Measurements from ENCODE around the gene RAB35.

Gene RAB35

DNA sequence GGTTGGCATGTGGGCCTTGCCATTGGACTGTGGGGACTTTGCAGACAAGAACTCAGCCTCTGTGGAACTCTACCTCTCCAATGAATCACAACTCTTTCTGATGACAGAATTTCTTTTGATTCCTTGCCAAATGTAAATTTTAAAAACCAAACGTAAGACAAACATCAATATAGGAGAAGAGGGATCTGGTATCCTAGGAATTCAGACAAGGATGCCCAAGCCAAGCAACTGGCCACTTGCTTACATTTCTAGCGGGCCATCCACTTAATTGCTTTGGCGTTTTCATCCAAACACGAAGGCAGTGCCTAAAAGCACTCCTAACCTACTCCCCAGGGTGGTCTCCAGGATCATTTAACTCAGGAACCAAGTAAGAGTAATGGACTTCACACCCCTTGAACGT, 23.4 kb upstream of the RAB35 start:
- Histone ChIP-seq H3K9me3 (no peaks in the 10 kb centered on the region), H3K4me3 (no peak overlapping the region), H3K36me3 (peaks cover 96 to 100% (median 100%) of the 10 kb centered on the region in 3 donors), H3K4me1 (no peaks in the 10 kb centered on the region), H3K27me3 (no peaks in the 10 kb centered on the region), H3K27ac (no peak overlapping the region)
- intact Hi-C loops (cut with DNase I; ENCODE audit: low total_unique reads), result no loop called here
- no peak for DNase-seq
- TF ChIP-seq, protein P1, sequence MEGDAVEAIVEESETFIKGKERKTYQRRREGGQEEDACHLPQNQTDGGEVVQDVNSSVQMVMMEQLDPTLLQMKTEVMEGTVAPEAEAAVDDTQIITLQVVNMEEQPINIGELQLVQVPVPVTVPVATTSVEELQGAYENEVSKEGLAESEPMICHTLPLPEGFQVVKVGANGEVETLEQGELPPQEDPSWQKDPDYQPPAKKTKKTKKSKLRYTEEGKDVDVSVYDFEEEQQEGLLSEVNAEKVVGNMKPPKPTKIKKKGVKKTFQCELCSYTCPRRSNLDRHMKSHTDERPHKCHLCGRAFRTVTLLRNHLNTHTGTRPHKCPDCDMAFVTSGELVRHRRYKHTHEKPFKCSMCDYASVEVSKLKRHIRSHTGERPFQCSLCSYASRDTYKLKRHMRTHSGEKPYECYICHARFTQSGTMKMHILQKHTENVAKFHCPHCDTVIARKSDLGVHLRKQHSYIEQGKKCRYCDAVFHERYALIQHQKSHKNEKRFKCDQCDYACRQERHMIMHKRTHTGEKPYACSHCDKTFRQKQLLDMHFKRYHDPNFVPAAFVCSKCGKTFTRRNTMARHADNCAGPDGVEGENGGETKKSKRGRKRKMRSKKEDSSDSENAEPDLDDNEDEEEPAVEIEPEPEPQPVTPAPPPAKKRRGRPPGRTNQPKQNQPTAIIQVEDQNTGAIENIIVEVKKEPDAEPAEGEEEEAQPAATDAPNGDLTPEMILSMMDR (IDR thresholded peaks at IDR 0.05), result no peak

DNA sequence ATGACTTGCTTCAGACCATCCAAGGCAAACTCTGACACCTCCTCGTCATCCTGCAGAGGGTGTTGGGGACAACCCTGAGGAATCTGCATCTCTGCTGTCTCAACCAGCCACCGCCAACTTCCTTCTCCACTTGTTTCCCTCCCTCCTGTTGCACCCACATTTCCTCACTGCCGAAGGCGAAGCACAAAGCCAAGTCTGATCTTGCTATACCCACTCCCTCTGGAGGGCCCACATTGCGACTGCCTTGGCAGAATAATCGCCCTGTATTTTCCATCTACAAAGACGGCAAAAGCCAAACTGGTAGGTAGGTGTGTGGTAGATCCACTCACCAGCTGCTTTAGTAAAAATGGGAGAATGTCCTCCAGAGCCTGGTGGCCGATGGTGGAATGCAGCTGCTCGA, 21.8 kb upstream of the RAB35 start:
- no peaks in the 10 kb centered on the region for H3K27me3 ChIP-seq
- TF ChIP-seq, protein P1 (IDR thresholded peaks at IDR 0.05), result no peak
- H3K4me1 ChIP-seq, result no peaks in the 10 kb centered on the region

DNA sequence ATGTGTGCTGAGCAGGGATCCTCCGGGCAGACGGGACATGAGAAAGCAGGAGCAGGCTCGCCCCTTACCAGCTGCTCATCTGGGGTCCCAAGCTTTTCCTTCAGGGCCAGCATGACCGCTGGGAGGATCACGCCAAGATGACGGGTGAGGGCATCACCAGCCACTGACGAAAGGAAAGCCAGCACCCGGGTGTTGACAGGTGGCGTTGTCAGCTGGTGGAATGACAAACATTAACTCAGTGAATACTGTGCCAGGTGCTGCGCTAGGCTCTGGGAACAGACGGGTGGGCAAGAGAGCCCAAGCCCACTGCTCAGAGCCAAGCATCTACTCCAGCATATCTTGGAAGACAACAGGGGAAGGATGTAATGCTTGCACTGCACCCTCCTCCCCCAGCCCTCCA, 21.3 kb upstream of the RAB35 start:
- Histone ChIP-seq H3K27me3 (no peaks in the 10 kb centered on the region), H3K9me3 (no peaks in the 10 kb centered on the region), H3K36me3 (peaks cover 94 to 100% (median 100%) of the 10 kb centered on the region in 3 donors), H3K4me1 (no peaks in the 10 kb centered on the region), H3K27ac (no peak overlapping the region), H3K4me3 (no peak overlapping the region)
- intact Hi-C loops (cut with DNase I; ENCODE audit: low total_unique reads), result no loop called here
- DNase-seq, result no peak
- TF ChIP-seq, protein P1 (IDR thresholded peaks at IDR 0.05), result no peak

More for the DNA sequence above, 21.8 kb upstream of the RAB35 start:
- Histone ChIP-seq H3K9me3 (no peaks in the 10 kb centered on the region), H3K4me3 (no peak overlapping the region), H3K27ac (no peak overlapping the region), H3K36me3 (peaks cover 94 to 100% (median 100%) of the 10 kb centered on the region in 3 donors)
- intact Hi-C loops (cut with DNase I; ENCODE audit: low total_unique reads), result no loop called here
- DNase-seq, result no peak

DNA sequence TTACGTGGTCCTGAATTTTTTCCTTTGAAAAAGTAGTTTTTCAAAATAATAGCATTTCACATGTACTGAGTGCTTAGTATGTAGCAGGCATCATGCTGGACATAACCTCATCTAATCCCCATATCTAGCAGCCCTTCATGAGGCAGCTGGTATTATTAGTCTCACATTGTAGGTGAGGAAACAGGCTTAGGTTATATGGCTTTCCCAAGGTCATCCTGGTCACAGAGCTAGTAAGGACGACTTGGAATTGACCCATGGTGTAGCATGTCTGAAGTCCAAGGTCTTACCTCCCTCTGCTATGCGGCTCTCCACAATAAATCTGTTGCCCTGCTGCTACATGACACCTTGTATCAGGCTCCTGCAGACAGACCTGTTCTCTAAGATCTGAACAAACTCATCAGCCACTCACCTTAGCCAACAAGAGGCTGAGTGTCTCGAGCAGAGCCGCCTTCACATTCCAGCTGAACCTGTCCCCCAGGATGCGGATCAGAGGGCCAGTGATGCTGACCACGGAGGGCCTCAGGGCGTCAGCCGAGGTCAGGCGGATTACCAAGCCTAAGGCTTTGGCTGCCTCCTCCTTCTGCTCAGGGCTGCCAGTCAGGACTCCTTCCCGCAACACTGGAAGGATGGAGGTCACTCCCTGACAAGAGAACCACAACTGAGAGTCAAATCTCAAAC, 19.7 kb upstream of the RAB35 start:
- no peak for DNase-seq
- intact Hi-C loops (cut with DNase I; ENCODE audit: low total_unique reads), result no loop called here
- Histone ChIP-seq H3K27ac (no peak overlapping the region), H3K27me3 (no peaks in the 10 kb centered on the region), H3K4me1 (no peaks in the 10 kb centered on the region), H3K9me3 (no peaks in the 10 kb centered on the region), H3K36me3 (peaks cover 94 to 100% (median 100%) of the 10 kb centered on the region in 3 donors), H3K4me3 (no peak overlapping the region)
- TF ChIP-seq, protein P1 (IDR thresholded peaks at IDR 0.05), result no peak

DNA sequence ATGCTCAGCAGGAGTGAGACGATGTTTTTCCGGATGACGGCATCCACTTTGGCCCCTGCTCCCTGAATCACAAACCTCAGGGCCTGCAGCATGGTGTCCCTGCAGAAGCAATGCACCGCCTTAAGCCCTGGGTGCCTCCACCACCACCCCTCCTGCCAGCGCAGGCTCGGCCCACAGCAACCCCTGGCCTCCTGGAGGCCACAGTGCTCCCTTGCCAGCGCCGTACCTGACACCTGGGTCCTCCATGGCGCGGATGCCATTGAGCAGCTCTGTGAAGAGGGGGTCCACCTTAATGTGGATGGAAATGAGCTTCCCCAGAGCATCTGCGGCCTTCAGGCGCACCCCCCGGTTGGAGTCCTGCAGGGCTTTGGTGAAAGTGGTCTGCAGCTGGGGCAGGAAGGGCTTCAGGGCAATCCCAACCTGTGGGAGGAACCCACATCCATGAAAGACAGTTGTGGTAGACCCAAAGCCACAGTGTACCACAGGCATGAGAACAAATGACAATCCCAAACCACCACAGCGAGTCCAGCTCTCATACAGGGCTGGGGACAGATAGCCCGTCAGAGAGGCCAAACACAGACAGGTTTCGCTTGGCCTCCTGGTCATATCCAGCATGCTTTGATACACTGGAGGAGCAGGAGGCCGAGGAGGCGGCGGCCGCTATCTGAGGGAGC, 17.9 kb upstream of the RAB35 start:
- H3K36me3 ChIP-seq, result peaks cover 97 to 100% (median 100%) of the 10 kb centered on the region in 3 donors
- H3K4me3 ChIP-seq, result no peak overlapping the region
- H3K27ac ChIP-seq, result no peak overlapping the region
- no peak for DNase-seq
- H3K9me3 ChIP-seq, result no peaks in the 10 kb centered on the region
- TF ChIP-seq, protein P1 (IDR thresholded peaks at IDR 0.05), result no peak
- no peaks in the 10 kb centered on the region for H3K4me1 ChIP-seq
- no peaks in the 10 kb centered on the region for H3K27me3 ChIP-seq
- intact Hi-C loops (cut with DNase I; ENCODE audit: low total_unique reads), result no loop called here

Data from tibial artery (tissue), 4 donors.